Vagina (tissue), 2 donors: ENCODE results near the gene GPR42. TPM values are rescaled to one million over a fixed set of nuclear protein-coding genes. Genes with fewer than 3 reads are reported as not detected.

ENCODE experiments used
- DNase-seq, 2 donors: peaks; one replicate each; pipeline ENCODE4 v3.0.0-alpha.2; 2017; ENCODE audit errors: extremely low spot score in 2 of 2
- H3K27ac ChIP-seq: fragments of 200-600 bp; sonication (generic); one replicate; pipeline ENCODE4 v1.5.1; 2019
- H3K27me3 ChIP-seq: fragments of 200-600 bp; sonication (generic); one replicate; pipeline ENCODE4 v1.5.1; 2019
- H3K36me3 ChIP-seq, 2 donors: fragments of 200-600 bp; sonication (generic); one replicate each; pipeline ENCODE4 v1.5.1; 2017 to 2019
- H3K4me1 ChIP-seq: fragments of 200-600 bp; sonication (generic); one replicate; pipeline ENCODE4 v1.5.1; 2019
- H3K4me3 ChIP-seq, 2 donors: fragments of 200-600 bp; sonication (generic); 1 replicate in 1 of 2; 2 replicates in 1 of 2; pipeline ENCODE4 v1.5.1; 2016 to 2019
- H3K9me3 ChIP-seq: fragments of 200-600 bp; sonication (generic); one replicate; pipeline ENCODE4 v1.5.1; 2019
- POLR2A ChIP-seq, 2 donors: fragments of 450-650 bp; IDR thresholded peaks; one replicate each; pipeline ENCODE4 v1.6.1; 2017; ENCODE audit warnings: antibody characterized with exemption in 2 of 2, mild to moderate bottlenecking in 2 of 2, moderate library complexity in 2 of 2
- POLR2AphosphoS5 ChIP-seq, 2 donors: sonication (generic); formaldehyde crosslinking; IDR thresholded peaks; one replicate each; pipeline ENCODE4 v1.9.0; 2017; ENCODE audit warnings: antibody characterized with exemption in 2 of 2, mild to moderate bottlenecking in 2 of 2, low read depth in 1 of 2; ENCODE audit not compliant: insufficient read depth in 1 of 2
- intact Hi-C: fragments of 100-400 bp; cut with DNase I; formaldehyde crosslinking; loops from one replicate; pipeline ENCODE4 v1.15.1; 2023
- total RNA-seq: library from RNA; depleted of rRNA; stranded (reverse); fragments of >200 nt; gene quantifications from one replicate; pipeline ENCODE4 v1.2.3, GENCODE V29; 2016
- TF ChIP-seq, protein P1 (sequence below), 3 experiments: fragments of 450-650 bp in 2 of 3; fragments of 200-600 bp in 1 of 3; sonication (generic) in 1 of 3; IDR thresholded peaks; one replicate each; pipeline ENCODE4 v1.5.1; 2017 to 2019; ENCODE audit warnings: antibody characterized with exemption in 3 of 3, mild to moderate bottlenecking in 2 of 3, moderate library complexity in 2 of 3

GPR42 gene
- total RNA-seq, 1 donor from 2014 or later, result not detected

DNA sequence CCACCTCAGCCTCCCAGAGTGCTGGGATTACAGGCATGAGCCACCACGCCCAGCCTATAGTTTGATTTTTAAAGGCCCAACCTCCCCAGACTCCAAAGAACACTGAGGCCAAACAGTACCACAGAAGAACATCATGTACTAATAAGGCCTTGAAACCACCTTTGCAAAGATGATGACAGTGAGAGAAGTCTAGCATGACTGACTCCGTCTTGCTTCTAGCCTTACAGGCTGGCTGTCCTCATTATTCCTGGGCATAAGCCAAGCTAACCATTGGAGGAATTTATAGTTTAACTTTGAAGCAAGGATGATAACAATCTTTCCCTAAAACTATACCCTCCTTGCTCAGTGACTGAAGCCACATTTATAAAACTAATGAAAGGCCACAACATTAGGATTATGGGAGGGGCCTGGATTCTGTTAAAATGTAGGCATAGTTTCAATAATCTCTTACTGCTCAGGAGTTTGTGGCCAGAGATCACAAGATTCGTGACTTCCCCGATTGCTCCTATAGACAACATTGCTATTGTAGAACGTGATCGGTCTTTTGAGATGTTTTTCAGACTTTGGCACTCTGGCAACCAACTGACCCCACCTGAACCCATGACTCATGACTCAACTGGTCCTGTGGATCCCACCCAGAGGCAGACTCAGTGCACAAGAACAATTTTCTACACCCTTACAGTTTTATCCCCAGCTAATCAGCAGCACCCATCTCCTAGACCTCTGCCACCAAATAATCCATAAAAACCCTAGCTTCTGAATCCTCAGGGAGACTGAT, 17.6 kb downstream of the GPR42 start:
- Histone ChIP-seq H3K9me3 (no peaks in the 10 kb centered on the region), H3K4me3 (no peak overlapping the region), H3K27ac (no peak overlapping the region), H3K36me3 (no peaks in the 10 kb centered on the region), H3K4me1 (peaks cover 6% of the 10 kb centered on the region), H3K27me3 (no peaks in the 10 kb centered on the region)
- peak; percentile 13 to 52 for DNase-seq
- TF ChIP-seq POLR2A (IDR thresholded peaks at IDR 0.05), result no peak
- TF ChIP-seq, protein P1, sequence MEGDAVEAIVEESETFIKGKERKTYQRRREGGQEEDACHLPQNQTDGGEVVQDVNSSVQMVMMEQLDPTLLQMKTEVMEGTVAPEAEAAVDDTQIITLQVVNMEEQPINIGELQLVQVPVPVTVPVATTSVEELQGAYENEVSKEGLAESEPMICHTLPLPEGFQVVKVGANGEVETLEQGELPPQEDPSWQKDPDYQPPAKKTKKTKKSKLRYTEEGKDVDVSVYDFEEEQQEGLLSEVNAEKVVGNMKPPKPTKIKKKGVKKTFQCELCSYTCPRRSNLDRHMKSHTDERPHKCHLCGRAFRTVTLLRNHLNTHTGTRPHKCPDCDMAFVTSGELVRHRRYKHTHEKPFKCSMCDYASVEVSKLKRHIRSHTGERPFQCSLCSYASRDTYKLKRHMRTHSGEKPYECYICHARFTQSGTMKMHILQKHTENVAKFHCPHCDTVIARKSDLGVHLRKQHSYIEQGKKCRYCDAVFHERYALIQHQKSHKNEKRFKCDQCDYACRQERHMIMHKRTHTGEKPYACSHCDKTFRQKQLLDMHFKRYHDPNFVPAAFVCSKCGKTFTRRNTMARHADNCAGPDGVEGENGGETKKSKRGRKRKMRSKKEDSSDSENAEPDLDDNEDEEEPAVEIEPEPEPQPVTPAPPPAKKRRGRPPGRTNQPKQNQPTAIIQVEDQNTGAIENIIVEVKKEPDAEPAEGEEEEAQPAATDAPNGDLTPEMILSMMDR (IDR thresholded peaks at IDR 0.05), result no peak
- TF ChIP-seq POLR2AphosphoS5 (IDR thresholded peaks at IDR 0.05; ENCODE audit: insufficient read depth in 1 of 2, low read depth in 1 of 2), result no peak
- intact Hi-C loops, result no loop called here

DNA sequence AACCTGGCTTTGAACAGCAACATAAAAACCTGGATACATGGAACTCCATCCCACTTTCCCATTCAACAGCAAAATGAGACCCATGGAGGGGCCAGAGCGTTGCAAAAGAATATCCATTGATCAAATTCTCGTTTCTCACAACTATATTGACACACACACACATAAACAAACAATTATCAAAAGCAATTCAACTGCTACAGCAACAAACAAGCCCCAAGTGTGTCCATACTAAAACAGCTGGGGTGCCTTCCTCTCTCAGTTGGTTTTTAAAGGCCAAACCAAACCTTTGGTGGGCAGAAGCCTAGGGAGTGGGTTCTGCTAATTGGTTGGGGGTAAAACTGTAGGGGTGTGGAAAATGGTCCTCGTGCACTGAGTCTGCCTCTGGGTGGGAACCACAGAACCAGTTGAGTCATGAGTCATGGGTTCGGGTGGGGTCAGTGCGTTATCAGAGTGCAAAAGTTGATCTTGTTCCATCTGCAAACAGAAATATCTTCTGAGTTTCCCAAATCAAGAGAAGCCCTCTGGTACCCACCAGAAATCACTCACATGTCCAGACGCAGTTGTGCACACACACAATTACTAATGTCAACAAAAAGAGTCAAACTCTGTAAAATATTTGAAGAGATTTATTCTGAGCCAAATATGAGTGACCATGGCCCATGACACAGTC, 18.5 kb downstream of the GPR42 start:
- no peak overlapping the region for H3K4me3 ChIP-seq
- no peaks in the 10 kb centered on the region for H3K27me3 ChIP-seq
- DNase-seq, result peak; percentile 44 to 46
- TF ChIP-seq, protein P1 (IDR thresholded peaks at IDR 0.05), result no peak
- TF ChIP-seq POLR2AphosphoS5 (IDR thresholded peaks at IDR 0.05; ENCODE audit: insufficient read depth in 1 of 2, low read depth in 1 of 2), result no peak
- TF ChIP-seq POLR2A (IDR thresholded peaks at IDR 0.05), result no peak
- H3K27ac ChIP-seq, result no peak overlapping the region
- H3K4me1 ChIP-seq, result peaks cover 6% of the 10 kb centered on the region
- intact Hi-C loops, result no loop called here
- no peaks in the 10 kb centered on the region for H3K9me3 ChIP-seq
- H3K36me3 ChIP-seq, result no peaks in the 10 kb centered on the region

DNA sequence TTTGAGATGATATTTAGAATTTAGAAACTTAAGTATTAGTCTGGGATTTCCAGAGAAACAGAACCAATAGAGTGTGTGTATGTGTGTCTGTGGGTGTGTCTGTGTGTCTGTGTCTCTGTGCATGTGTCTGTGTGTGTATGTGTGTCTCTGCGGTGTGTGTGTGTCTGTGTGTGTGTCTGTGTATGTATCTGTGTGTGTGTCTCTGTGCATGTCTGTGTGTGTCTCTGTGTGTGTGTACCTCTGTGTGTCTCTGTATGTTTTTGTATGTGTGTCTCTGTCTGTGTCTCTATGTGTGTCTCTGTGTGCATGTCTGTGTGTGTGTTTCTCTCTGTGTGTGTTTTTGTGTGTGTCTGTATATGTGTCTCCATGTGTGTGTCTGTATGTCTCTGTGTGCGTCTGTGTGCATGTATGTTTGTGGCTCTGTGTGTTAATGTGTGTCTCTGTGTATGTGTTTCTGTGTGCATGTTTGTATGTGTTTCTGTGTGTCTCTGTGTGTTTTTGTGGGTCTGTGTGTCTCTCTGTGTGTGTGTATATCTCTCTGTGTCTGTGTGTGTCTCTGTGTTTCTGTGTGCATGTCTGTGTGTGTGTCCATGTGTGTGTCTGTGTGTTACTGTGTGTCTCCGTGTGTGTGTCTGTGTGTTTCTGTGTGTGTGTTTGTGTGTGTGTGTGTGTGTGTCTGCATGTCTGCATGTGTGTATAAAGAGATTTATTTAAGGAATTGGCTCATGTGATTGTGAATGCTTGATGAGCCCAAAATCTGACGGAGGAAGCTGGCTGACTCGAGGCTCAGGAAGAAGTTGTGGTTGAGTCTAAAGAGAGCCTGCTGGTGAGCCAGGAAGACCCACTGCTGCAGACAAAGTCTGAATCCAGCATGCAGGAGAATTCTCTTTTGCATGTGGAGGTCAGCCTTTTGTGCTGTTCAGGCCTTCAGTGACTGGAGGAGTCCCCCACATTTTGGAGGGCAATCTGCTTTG, 22.2 kb downstream of the GPR42 start:
- peaks cover 6% of the 10 kb centered on the region for H3K4me1 ChIP-seq
- H3K36me3 ChIP-seq, result no peaks in the 10 kb centered on the region
- DNase-seq, result peak in 1 of 2 donors; percentile 52
- TF ChIP-seq POLR2AphosphoS5 (IDR thresholded peaks at IDR 0.05; ENCODE audit: insufficient read depth in 1 of 2, low read depth in 1 of 2) (no peak), POLR2A (IDR thresholded peaks at IDR 0.05) (no peak)
- TF ChIP-seq, protein P1 (IDR thresholded peaks at IDR 0.05), result no peak
- no peaks in the 10 kb centered on the region for H3K27me3 ChIP-seq
- no peak overlapping the region for H3K27ac ChIP-seq
- intact Hi-C loops, result no loop called here
- H3K4me3 ChIP-seq, result no peak overlapping the region
- H3K9me3 ChIP-seq, result no peaks in the 10 kb centered on the region

DNA sequence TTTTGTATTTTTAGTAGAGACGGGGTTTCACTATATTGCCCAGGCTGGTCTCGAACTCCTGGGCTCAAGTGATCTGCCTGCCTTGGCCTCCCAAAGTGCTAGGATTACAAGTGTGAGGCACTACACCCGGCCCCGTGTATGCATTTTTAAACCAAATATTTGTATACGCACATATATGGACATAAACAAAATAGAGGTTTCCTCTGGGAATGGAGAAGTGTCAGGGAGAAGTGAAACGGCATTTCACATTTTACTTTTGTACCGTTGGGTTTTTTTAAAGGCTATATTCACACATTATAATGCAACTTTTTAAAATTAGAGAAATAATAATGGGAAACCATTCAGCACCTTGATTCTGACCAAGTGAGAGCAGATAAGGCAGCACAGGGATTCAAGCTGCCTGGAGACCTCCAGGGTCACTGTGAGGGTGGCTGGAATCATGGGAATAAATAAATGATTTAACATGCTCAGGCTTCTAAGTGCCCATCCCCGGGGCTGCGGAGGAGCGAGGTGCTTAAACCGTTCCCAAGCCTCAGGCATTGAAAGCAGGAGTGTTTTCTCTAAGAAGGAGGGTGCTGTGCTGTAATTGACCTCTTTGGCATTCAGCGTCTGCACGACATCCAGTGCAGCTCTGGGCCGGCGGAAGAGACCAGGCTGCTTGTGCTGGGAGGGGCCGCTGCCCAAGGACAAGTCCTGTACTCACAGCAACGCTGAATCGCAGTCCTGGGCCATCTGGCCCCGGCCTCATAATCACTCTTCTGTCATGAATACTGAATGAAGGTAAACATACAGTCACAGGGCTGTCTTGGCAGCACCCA, 24.7 kb downstream of the GPR42 start:
- no peak for DNase-seq
- TF ChIP-seq POLR2AphosphoS5 (IDR thresholded peaks at IDR 0.05; ENCODE audit: insufficient read depth in 1 of 2, low read depth in 1 of 2) (no peak), POLR2A (IDR thresholded peaks at IDR 0.05) (no peak)
- TF ChIP-seq, protein P1 (IDR thresholded peaks at IDR 0.05), result no peak
- Histone ChIP-seq H3K4me1 (no peaks in the 10 kb centered on the region), H3K9me3 (no peaks in the 10 kb centered on the region), H3K27me3 (no peaks in the 10 kb centered on the region), H3K27ac (no peak overlapping the region), H3K36me3 (no peaks in the 10 kb centered on the region), H3K4me3 (no peak overlapping the region)
- intact Hi-C loops, result no loop called here
